SK-N-SH treated with all-trans-retinoic acid at 6 μM for 48 hours (cell line): ENCODE data around the gene PRL.

ENCODE experiments used
- ATAC-seq: fragments of 200-7000 bp; cut with Tn5 transposase; 3 replicates; pipeline ENCODE4 v1.9.1; 2020; ENCODE audit warnings: mild to moderate bottlenecking, moderate library complexity
- ARNTL ChIP-seq: fragments of 450-650 bp; formaldehyde crosslinking; IDR thresholded peaks from 2 replicates; pipeline ENCODE4 v1.5.0; 2020; ENCODE audit warnings: low read depth, mild to moderate bottlenecking, moderate library complexity, borderline replicate concordance
- BACH2 ChIP-seq: fragments of 250-450 bp; sonication (Bioruptor Pico); IDR thresholded peaks from 2 replicates; pipeline ENCODE4 v1.9.0; 2021; ENCODE audit warnings: mild to moderate bottlenecking, borderline replicate concordance
- CREB5 ChIP-seq: fragments of 250-450 bp; sonication (Bioruptor Pico); IDR thresholded peaks from 2 replicates; pipeline ENCODE4 v1.5.1; 2020; ENCODE audit warnings: low read depth, mild to moderate bottlenecking, moderate library complexity
- CSDC2 ChIP-seq: fragments of 250-450 bp; sonication (Bioruptor Pico); IDR thresholded peaks from 2 replicates; pipeline ENCODE4 v1.5.0; 2020; ENCODE audit warnings: mild to moderate bottlenecking, moderate library complexity
- CSRNP3 ChIP-seq: fragments of 250-450 bp; sonication (Bioruptor Pico); IDR thresholded peaks from 2 replicates; pipeline ENCODE4 v1.5.1; 2021; ENCODE audit warnings: mild to moderate bottlenecking, moderate library complexity
- ESRRG ChIP-seq: fragments of 250-450 bp; sonication (Bioruptor Pico); IDR thresholded peaks from 2 replicates; pipeline ENCODE4 v1.6.1; 2021; ENCODE audit warnings: mild to moderate bottlenecking
- GLIS3 ChIP-seq: fragments of 250-450 bp; sonication (Bioruptor Pico); IDR thresholded peaks from 2 replicates; pipeline ENCODE4 v1.5.0; 2020; ENCODE audit warnings: mild to moderate bottlenecking, moderate library complexity
- ISL1 ChIP-seq: fragments of 250-450 bp; sonication (Bioruptor Pico); IDR thresholded peaks from 2 replicates; pipeline ENCODE4 v2.1.2; 2022; ENCODE audit warnings: mild to moderate bottlenecking, moderate library complexity
- OSR1 ChIP-seq: fragments of 250-450 bp; sonication (Bioruptor Pico); IDR thresholded peaks from 2 replicates; pipeline ENCODE4 v1.8.0; 2022; ENCODE audit warnings: moderate library complexity, mild to moderate bottlenecking, inconsistent platforms
- PATZ1 ChIP-seq: fragments of 250-450 bp; sonication (Bioruptor Pico); IDR thresholded peaks from 2 replicates; pipeline ENCODE4 v1.8.0; 2020; ENCODE audit warnings: mild to moderate bottlenecking, moderate library complexity, borderline replicate concordance
- POU6F1 ChIP-seq: fragments of 250-450 bp; sonication (Bioruptor Pico); IDR thresholded peaks from 2 replicates; pipeline ENCODE4 v1.8.0; 2021; ENCODE audit warnings: low read depth, mild to moderate bottlenecking, moderate library complexity, borderline replicate concordance
- PPARA ChIP-seq: fragments of 250-450 bp; sonication (Bioruptor Pico); IDR thresholded peaks from 2 replicates; pipeline ENCODE4 v1.5.0; 2020; ENCODE audit warnings: mild to moderate bottlenecking, borderline replicate concordance
- RARB ChIP-seq: fragments of 250-450 bp; sonication (Bioruptor Pico); IDR thresholded peaks from 2 replicates; pipeline ENCODE4 v1.8.0; 2021; ENCODE audit warnings: mild to moderate bottlenecking, moderate library complexity
- SNAI2 ChIP-seq: fragments of 250-450 bp; sonication (Bioruptor Pico); IDR thresholded peaks from 2 replicates; pipeline ENCODE4 v1.5.0; 2020; ENCODE audit warnings: mild to moderate bottlenecking, moderate library complexity
- TCF4 ChIP-seq: fragments of 250-450 bp; sonication (Bioruptor Pico); IDR thresholded peaks from 2 replicates; pipeline ENCODE4 v1.8.0; 2021; ENCODE audit warnings: mild to moderate bottlenecking, moderate library complexity, borderline replicate concordance
- TOX ChIP-seq: fragments of 250-450 bp; sonication (Bioruptor Pico); IDR thresholded peaks from 2 replicates; pipeline ENCODE4 v1.8.0; 2021; ENCODE audit warnings: mild to moderate bottlenecking, moderate library complexity, borderline replicate concordance
- TSHZ2 ChIP-seq: fragments of 250-450 bp; sonication (Bioruptor Pico); IDR thresholded peaks from 2 replicates; pipeline ENCODE4 v1.5.0; 2020; ENCODE audit warnings: mild to moderate bottlenecking, moderate library complexity
- ZC3H10 ChIP-seq: fragments of 250-450 bp; sonication (Bioruptor Pico); IDR thresholded peaks from 2 replicates; pipeline ENCODE4 v1.5.1; 2021; ENCODE audit warnings: mild to moderate bottlenecking, moderate library complexity
- ZFP3 ChIP-seq: fragments of 250-450 bp; sonication (Bioruptor Pico); IDR thresholded peaks from 2 replicates; pipeline ENCODE4 v1.5.0; 2020; ENCODE audit warnings: mild to moderate bottlenecking, moderate library complexity
- ZFP30 ChIP-seq: fragments of 450-650 bp; formaldehyde crosslinking; IDR thresholded peaks from 2 replicates; pipeline ENCODE4 v1.5.0; 2022; ENCODE audit warnings: mild to moderate bottlenecking, moderate library complexity
- ZNF565 ChIP-seq: fragments of 450-650 bp; formaldehyde crosslinking; conservative IDR thresholded peaks from 2 replicates; pipeline ENCODE4 v1.5.0; 2020; ENCODE audit warnings: low read depth, mild to moderate bottlenecking, moderate library complexity
- ZNF70 ChIP-seq: fragments of 450-650 bp; formaldehyde crosslinking; IDR thresholded peaks from 2 replicates; pipeline ENCODE4 v1.5.0; 2020; ENCODE audit warnings: mild to moderate bottlenecking, moderate library complexity

Gene PRL

GRCh38 chr6:22313796-22314195, 17.0 kb upstream of the PRL start (continued):
- TF ChIP-seq TSHZ2 (CRISPR knock-in tag) (no peak), CSDC2 (CRISPR knock-in tag) (no peak), TCF4 (no peak), ARNTL (no peak), PPARA (CRISPR knock-in tag) (no peak), BACH2 (CRISPR knock-in tag) (no peak), ZFP3 (no peak), CREB5 (CRISPR knock-in tag) (no peak)

GRCh38 chr6:22308939-22309338, 12.1 kb upstream of the PRL start:
- no peak for ATAC-seq
- TF ChIP-seq TOX (CRISPR knock-in tag), result no peak
- no peak for TF ChIP-seq CSDC2 (CRISPR knock-in tag)
- no peak for TF ChIP-seq ESRRG (CRISPR knock-in tag)
- no peak for TF ChIP-seq TCF4
- TF ChIP-seq PATZ1 (CRISPR knock-in tag), result no peak
- TF ChIP-seq ZNF70, result no peak
- TF ChIP-seq POU6F1, result no peak
- no peak for TF ChIP-seq ISL1 (CRISPR knock-in tag)
- TF ChIP-seq ZC3H10, result no peak
- no peak for TF ChIP-seq RARB (CRISPR knock-in tag)
- no peak for TF ChIP-seq CREB5 (CRISPR knock-in tag)
- no peak for TF ChIP-seq ZNF565 (CRISPR knock-in tag)
- TF ChIP-seq BACH2 (CRISPR knock-in tag), result no peak
- TF ChIP-seq SNAI2 (CRISPR knock-in tag), result no peak
- no peak for TF ChIP-seq ARNTL
- no peak for TF ChIP-seq ZFP30 (CRISPR knock-in tag)
- no peak for TF ChIP-seq PPARA (CRISPR knock-in tag)

- ATAC-seq, result no peak
- TF ChIP-seq GLIS3 (CRISPR knock-in tag) (no peak), OSR1 (no peak), PATZ1 (CRISPR knock-in tag) (no peak), CSRNP3 (CRISPR knock-in tag) (no peak), ZFP30 (CRISPR knock-in tag) (no peak), PPARA (CRISPR knock-in tag) (no peak), SNAI2 (CRISPR knock-in tag) (no peak), RARB (CRISPR knock-in tag) (no peak), POU6F1 (no peak), BACH2 (CRISPR knock-in tag) (no peak), ZNF70 (no peak), ZNF565 (CRISPR knock-in tag) (no peak), ZFP3 (no peak), TCF4 (no peak), ARNTL (no peak)
Observed at GRCh38 chr6:22306741-22307466, 10.1 kb upstream of the PRL start.
